ENCODE data around the gene COL24A1.

The COL24A1 gene

DNA sequence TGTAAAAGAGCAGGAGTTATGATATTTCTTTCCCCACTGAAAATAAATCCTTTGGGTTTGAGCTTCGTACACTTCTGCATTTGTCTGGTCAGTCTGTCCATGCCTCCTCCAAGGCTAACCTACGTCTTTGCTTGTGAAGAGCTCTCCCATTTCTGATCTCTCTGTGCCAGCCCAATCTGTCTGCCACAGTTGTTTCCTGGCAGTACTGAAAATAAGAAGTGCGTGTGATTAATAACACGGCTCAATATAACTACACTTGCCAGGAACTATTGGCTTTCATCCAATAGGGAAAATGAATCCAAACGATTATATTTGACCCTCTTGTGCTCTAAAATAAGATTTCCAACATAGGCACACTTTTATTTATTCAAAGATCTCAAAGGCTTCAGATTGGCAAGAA is 19.2 kb upstream of the COL24A1 start:
- H3K27me3 Mint-ChIP-seq: no peaks in the 10 kb centered on the region
- no peaks in the 10 kb centered on the region for H3K4me1 Mint-ChIP-seq
- CTCF ChIA-PET: no interaction called here
- no peak for DNase-seq
- H3K36me3 Mint-ChIP-seq: no peaks in the 10 kb centered on the region
- H3K9me3 Mint-ChIP-seq: no peaks in the 10 kb centered on the region
- no peak overlapping the region for H3K27ac Mint-ChIP-seq
- no peak overlapping the region for H3K4me3 Mint-ChIP-seq

DNA sequence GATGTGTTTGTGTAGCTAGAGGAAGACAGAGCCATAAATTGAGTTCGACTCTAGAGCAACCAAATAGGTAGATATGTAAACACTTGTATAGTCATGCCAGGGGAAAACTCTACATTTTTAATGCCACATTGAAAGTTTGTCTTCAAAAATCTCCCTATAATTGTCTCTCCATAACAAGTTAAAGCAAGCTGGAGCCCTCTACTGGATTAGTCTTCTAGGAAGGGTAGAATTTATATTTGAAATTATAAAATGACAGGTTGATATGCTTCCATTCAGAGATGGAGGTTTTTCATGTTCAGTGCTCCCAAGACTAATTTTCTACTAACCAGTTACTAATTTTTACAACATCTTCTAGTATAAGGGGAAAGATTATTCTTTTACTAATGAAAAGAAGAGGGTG is 13.1 kb upstream of the COL24A1 start:
- no peak overlapping the region for H3K4me3 Mint-ChIP-seq
- DNase-seq: no peak
- no peak overlapping the region for H3K27ac Mint-ChIP-seq
- H3K27me3 Mint-ChIP-seq: no peaks in the 10 kb centered on the region
- CTCF ChIA-PET: no interaction called here
- no peaks in the 10 kb centered on the region for H3K4me1 Mint-ChIP-seq
- peaks cover 9% of the 10 kb centered on the region for H3K9me3 Mint-ChIP-seq
- H3K36me3 Mint-ChIP-seq: no peaks in the 10 kb centered on the region

DNA sequence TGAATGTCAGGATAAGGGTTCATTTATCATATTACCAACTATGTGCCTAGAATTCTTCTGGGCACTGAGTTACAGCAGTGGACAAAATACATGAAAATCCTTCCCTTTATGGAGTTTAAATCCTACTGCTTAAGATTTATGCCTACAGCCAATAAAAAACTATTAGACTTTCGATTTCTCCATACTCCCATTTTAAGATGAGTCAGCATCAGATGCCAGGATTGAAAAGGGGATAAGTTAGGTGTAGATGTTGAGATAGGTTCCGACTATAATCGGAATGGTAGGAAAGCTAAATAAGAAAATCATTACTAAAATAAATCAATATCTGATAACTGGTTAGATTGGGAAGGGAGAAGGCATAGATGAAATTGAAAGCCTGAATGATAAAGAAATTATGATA is 3.2 kb upstream of the COL24A1 start:
- CTCF ChIA-PET: no interaction called here
- peaks cover 30% of the 10 kb centered on the region for H3K27me3 Mint-ChIP-seq
- no peak overlapping the region for H3K27ac Mint-ChIP-seq

DNA sequence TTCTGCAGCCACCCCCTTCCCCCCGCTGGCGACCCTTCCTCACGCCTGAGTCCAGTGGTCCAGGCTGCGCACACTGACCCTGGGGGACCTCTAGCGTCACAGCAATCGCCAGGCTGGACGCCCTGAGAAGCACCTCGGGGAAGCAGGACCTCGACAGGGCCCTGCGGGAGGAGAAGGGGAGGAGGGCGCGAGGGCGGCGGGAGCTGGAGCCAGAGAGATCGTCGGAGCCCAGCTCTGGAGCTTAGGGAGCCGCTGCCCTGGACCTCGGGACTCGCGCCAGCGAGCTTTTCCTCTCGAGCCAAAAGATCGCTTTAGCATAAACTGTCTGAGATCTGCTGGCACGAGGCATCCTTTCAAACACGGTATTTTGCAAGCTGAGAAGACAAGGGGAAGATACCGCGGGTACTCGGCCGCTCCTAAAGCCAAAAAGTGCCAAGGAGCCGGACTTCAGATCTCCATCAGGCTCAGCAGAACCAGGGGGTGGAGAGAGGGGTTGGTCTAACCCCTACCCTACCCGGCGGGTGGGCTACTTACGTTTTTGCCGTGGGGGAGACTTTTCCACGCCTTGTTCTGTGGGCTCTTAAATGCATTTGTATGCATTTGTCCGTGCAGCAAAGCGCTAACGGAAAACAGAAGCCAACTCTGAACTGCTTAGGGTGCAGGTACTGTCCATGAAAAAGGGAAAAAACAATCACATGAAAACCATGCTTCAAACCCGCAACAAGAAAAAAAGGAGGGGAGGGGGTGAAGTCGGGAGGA is 586 bp downstream of the COL24A1 start:
- no peak overlapping the region for H3K27ac Mint-ChIP-seq
- H3K4me3 Mint-ChIP-seq: peak overlapping the region; percentile 39
- H3K27me3 Mint-ChIP-seq: peaks cover 36% of the 10 kb centered on the region
- no peaks in the 10 kb centered on the region for H3K9me3 Mint-ChIP-seq
- peaks cover 7% of the 10 kb centered on the region for H3K4me1 Mint-ChIP-seq
- H3K36me3 Mint-ChIP-seq: no peaks in the 10 kb centered on the region
- CTCF ChIA-PET: no interaction called here
- DNase-seq: no peak

More for the DNA sequence above, 3.2 kb upstream of the COL24A1 start:
- Mint-ChIP-seq H3K4me1 (peaks cover 7% of the 10 kb centered on the region), H3K36me3 (no peaks in the 10 kb centered on the region), H3K9me3 (no peaks in the 10 kb centered on the region), H3K4me3 (no peak overlapping the region)
- DNase-seq: no peak

DNA sequence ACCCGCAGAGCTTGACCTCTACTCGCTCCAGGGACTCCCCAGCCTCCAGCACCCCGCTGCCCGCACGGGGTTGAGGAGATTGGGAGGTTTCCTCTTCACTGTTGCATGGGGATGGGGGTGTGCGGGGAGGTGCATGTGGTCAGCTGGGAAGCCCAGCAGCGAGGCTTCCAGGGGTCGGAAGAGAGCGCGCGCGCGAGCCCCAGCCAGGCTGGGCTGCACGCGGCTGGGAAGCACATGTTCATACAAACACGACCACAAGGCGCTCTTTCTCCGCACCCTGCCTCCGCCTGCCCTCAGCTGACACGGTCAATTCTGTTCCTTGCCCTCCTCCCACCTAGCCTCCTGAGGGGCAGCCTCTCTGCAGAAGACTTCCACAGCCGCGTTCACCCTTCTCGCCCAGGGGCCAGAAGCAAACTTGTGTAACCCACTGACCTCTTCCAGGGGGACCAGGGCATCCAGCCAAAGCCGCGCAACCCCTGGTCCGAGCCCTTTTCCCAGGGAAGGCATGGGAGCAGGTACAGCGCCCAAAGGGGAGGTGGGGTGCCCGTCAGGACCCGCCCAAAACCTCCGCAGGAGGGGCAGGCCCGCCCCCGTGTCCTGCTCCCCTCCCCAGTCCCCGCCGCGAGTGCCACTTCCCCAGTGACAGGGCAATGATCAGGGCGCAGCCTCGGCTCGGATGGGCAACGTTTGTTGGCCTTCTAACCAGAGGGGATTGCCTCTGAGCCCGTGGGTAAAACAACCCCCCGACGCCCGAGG is 1.3 kb downstream of the COL24A1 start:
- Mint-ChIP-seq H3K36me3 (no peaks in the 10 kb centered on the region), H3K4me3 (no peak overlapping the region), H3K27ac (no peak overlapping the region), H3K9me3 (no peaks in the 10 kb centered on the region), H3K4me1 (peaks cover 7% of the 10 kb centered on the region), H3K27me3 (peaks cover 36% of the 10 kb centered on the region)
- CTCF ChIA-PET: no interaction called here
- DNase-seq: no peak

DNA sequence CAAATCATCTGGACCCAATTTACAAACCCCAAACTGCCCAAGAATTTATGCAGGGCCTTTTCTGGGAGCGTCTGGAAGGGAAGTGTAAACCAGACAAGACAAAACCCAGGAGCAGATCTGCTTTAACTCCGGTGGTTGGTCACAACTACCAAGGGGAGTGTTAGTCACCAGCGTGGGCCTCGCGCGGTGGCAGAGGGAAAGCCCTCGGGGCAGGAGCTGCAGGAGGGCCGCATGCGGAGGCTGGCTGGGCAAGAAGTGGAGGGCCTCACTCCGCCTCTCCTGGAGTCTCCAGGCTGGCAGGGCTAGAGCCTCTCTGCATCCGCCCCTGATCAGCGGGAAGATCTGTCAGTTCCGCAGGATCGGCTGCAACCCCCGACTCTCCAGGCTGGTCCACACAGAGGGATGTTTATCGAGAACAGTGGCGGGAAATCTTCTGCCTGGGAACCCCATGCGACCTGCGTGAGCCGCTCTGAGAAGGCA is 2.0 kb downstream of the COL24A1 start:
- H3K9me3 Mint-ChIP-seq: no peaks in the 10 kb centered on the region
- CTCF ChIA-PET: interaction anchor here (0.6 kb wide), 1 partner anchor 136 kb away, joined by 3 read pairs; no protein-coding TSS in a partner anchor
- no peak overlapping the region for H3K4me3 Mint-ChIP-seq
- DNase-seq: no peak
- H3K4me1 Mint-ChIP-seq: peaks cover 7% of the 10 kb centered on the region
- no peak overlapping the region for H3K27ac Mint-ChIP-seq
- H3K27me3 Mint-ChIP-seq: peaks cover 36% of the 10 kb centered on the region
- H3K36me3 Mint-ChIP-seq: no peaks in the 10 kb centered on the region

DNA sequence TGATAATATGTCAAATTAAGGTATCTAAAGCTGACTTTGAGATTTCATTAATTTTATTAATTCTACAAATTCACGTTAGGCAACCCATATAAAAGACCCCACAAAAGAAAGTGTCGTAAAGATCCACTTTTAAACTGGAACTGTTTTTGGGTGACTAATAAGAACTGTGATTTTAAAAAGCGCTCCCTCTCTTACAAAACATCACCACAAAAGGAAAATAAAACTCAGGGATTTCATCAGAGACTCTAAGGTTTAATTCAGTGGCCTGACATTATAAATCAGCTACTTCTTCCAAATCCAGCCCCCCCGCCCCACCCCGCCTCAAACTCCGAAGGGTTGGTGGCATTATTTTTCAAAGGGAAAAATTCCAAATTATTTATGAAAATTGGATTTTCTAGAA is 2.7 kb downstream of the COL24A1 start:
- H3K4me1 Mint-ChIP-seq: peaks cover 7% of the 10 kb centered on the region

DNA sequence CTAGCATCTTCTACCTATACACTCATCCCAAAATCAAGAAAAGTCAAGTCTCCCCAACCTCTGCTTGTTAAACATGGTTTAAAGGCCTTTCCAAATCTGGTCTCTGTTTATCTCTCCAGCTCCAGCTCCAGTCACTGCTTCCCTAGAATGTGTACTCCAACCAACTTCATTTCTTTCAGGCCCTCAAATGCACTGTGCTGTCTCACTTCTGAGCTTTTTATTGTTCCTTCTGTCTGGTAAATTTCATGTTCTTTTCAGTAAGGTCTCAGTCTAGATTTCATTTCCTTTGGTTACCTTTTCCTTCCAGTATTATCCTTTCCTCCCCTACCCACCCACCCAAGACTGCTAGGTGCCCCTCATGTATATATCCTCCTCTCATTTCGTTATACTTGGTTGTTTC is 3.7 kb downstream of the COL24A1 start:
- no peaks in the 10 kb centered on the region for H3K36me3 Mint-ChIP-seq
- CTCF ChIA-PET: no interaction called here
- H3K27me3 Mint-ChIP-seq: peaks cover 36% of the 10 kb centered on the region
- H3K4me3 Mint-ChIP-seq: no peak overlapping the region
- H3K4me1 Mint-ChIP-seq: peaks cover 7% of the 10 kb centered on the region
- no peak overlapping the region for H3K27ac Mint-ChIP-seq
- DNase-seq: no peak
- no peaks in the 10 kb centered on the region for H3K9me3 Mint-ChIP-seq

More for the DNA sequence above, 2.7 kb downstream of the COL24A1 start:
- DNase-seq: no peak
- H3K4me3 Mint-ChIP-seq: no peak overlapping the region
- peaks cover 36% of the 10 kb centered on the region for H3K27me3 Mint-ChIP-seq
- CTCF ChIA-PET: interaction anchor here (0.6 kb wide), 1 partner anchor 135 kb away, joined by 3 read pairs; no protein-coding TSS in a partner anchor
- no peaks in the 10 kb centered on the region for H3K9me3 Mint-ChIP-seq
- no peak overlapping the region for H3K27ac Mint-ChIP-seq
- H3K36me3 Mint-ChIP-seq: no peaks in the 10 kb centered on the region

DNA sequence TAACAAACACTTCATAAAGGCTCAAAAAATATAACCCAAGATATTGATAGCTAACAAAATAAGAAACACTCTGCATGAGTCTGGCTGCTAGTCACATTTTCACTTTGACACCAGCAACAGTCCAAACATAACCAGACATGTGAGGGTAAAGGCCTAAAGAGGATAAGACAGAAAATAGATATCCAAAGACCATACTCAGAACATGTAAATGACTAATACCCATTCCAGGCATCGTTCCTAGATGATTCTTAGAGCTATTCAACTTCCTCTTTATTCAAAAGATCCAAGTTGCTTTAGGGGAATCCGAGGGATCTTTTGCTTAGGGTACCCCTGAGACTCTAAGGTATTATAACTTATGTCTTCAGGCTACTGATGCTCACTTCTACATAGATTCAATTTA is 5.1 kb downstream of the COL24A1 start:
- peaks cover 2% of the 10 kb centered on the region for H3K4me1 Mint-ChIP-seq
- H3K4me3 Mint-ChIP-seq: no peak overlapping the region
- H3K9me3 Mint-ChIP-seq: no peaks in the 10 kb centered on the region
- no peaks in the 10 kb centered on the region for H3K36me3 Mint-ChIP-seq
- no peak for DNase-seq
- H3K27ac Mint-ChIP-seq: no peak overlapping the region
- CTCF ChIA-PET: no interaction called here
- peaks cover 23% of the 10 kb centered on the region for H3K27me3 Mint-ChIP-seq

DNA sequence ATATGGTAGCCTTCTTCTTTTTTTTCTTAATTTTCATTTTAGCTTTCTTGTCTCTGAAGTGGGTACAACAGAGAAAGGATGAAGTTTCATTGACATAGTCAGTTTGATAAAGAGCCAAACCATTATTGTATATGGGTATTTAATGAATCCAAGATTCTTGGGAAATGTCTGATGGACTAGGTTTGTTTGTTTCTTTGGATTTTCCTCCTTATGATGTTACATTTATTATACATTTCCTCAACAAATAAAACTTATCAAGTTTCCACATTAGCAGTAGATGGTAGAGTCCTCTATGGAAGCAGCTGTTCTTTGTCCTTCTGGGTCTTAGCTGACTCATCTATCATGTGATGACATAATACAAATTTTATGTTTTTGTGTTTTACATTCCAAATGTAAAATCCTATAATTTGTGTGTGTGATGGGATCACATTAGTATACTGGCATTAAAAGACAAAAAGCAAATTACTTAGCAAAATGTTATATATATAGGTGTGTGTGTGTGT is 6.0 kb downstream of the COL24A1 start:
- Mint-ChIP-seq H3K36me3 (no peaks in the 10 kb centered on the region), H3K4me1 (no peaks in the 10 kb centered on the region), H3K4me3 (no peak overlapping the region), H3K9me3 (no peaks in the 10 kb centered on the region), H3K27me3 (peaks cover 15% of the 10 kb centered on the region), H3K27ac (no peak overlapping the region)
- DNase-seq: no peak
- CTCF ChIA-PET: no interaction called here

DNA sequence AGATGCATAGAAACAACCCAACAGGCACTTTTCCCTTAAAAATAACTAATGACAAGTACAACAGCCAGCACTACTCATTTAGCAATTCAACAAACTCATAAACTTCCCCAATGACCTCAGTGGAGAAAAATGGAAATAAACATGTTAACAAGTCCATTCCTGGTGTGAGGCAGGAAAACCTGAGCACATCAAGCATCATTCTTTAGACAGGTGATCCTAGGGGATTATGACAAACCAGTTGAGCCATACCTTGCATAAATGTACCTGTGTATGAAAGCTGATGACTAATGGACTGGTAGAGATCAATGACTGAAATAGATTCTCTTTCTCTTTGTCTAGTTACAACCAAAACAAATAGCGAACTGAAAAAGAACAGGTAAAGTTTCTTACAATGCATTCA is 7.0 kb downstream of the COL24A1 start:
- CTCF ChIA-PET: no interaction called here
- Mint-ChIP-seq H3K4me1 (no peaks in the 10 kb centered on the region), H3K9me3 (no peaks in the 10 kb centered on the region), H3K27me3 (peaks cover 5% of the 10 kb centered on the region), H3K36me3 (no peaks in the 10 kb centered on the region), H3K27ac (no peak overlapping the region), H3K4me3 (no peak overlapping the region)
- DNase-seq: no peak

DNA sequence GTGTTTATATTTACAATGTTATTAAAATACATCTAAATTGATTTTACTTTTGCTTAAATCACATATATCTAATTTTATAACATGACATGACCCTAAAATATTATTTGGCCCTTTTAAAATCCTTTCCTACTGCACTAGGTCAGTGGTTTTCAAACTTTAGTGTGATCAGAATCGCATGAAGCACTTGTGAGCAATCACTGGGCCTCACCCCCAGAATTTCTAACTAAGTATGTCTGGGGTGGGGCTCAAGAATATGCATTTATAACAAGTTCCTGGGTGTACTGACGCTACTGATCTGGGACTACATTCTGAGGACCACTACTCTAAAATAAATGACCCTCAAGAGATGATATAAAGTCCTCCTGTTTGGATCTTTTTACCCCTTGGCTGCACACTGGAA is 8.8 kb downstream of the COL24A1 start:
- H3K36me3 Mint-ChIP-seq: no peaks in the 10 kb centered on the region

DNA sequence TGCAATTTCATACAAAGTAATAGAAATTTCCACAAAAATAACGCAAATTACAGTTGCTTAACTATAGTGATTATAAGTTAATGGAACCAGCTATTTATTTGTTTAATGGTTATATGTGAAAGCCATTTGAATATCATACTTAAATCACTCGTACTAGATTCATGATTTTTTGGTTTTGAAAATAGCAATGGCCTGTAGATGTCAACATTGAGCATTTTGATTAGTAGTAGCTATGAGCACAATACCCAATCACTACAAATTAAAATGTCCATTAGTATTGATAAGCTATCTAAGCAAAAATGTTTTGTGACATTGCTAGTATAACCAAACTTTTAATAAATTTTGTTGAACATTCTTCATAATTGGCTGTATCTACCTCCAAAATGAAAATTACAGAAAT is 10.0 kb downstream of the COL24A1 start:
- Mint-ChIP-seq H3K9me3 (no peaks in the 10 kb centered on the region), H3K4me1 (no peaks in the 10 kb centered on the region), H3K36me3 (no peaks in the 10 kb centered on the region), H3K27ac (no peak overlapping the region), H3K27me3 (no peaks in the 10 kb centered on the region), H3K4me3 (no peak overlapping the region)
- no peak for DNase-seq
- CTCF ChIA-PET: no interaction called here

More for the DNA sequence above, 8.8 kb downstream of the COL24A1 start:
- no peak overlapping the region for H3K27ac Mint-ChIP-seq
- H3K4me3 Mint-ChIP-seq: no peak overlapping the region
- no peaks in the 10 kb centered on the region for H3K4me1 Mint-ChIP-seq
- CTCF ChIA-PET: no interaction called here
- no peaks in the 10 kb centered on the region for H3K9me3 Mint-ChIP-seq
- H3K27me3 Mint-ChIP-seq: no peaks in the 10 kb centered on the region
- no peak for DNase-seq

DNA sequence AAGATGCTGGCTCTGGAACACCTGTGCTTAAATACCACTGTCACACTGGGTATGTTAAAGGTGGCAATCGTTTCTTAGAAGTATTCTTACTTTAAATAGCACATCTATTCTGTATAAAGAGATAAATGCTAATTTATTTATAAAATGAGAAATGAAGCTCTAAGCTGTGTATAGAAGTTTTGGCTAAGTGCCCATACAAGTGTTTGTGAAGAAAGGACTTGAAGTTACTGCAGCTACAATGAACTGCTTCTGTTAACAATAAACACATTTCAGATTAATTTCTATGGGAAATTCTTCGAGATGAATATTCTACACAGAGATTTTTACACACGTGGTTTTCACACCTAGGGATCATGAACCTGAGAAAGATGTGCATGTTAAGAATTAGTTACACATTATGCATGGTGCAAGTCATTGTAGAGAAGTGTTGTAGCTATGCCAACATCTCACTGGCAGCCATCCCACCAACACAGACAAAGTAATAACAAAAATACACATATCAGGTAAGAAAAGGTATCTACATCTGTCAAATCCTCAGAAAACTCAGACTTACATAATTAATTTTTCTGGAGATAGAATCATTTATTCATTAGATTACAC is 16.2 kb downstream of the COL24A1 start:
- CTCF ChIA-PET: no interaction called here
- Mint-ChIP-seq H3K27ac (no peak overlapping the region), H3K27me3 (no peaks in the 10 kb centered on the region), H3K9me3 (no peaks in the 10 kb centered on the region), H3K4me3 (no peak overlapping the region), H3K36me3 (no peaks in the 10 kb centered on the region), H3K4me1 (no peaks in the 10 kb centered on the region)
- DNase-seq: no peak
